Effector memory CD4-positive, alpha-beta T cell (primary cell): ENCODE data around the gene FLT4.

ENCODE experiments used
- DNase-seq, 3 donors: peaks; one replicate each; pipeline ENCODE4 v3.0.0-alpha.2; 2020
- H3K27ac ChIP-seq: 2 replicates; pipeline ENCODE4 v1.7.0; 2013; ENCODE audit warnings: mild to moderate bottlenecking, low read length, moderate library complexity; ENCODE audit not compliant: insufficient read depth, poor library complexity, severe bottlenecking
- H3K27me3 ChIP-seq: replicated peaks from 2 replicates; pipeline ENCODE4 v1.7.0; 2013; ENCODE audit warnings: mild to moderate bottlenecking, low read length; ENCODE audit not compliant: insufficient read depth, control insufficient read depth, poor library complexity, severe bottlenecking
- H3K36me3 ChIP-seq: 2 replicates; pipeline ENCODE4 v1.7.0; 2013; ENCODE audit warnings: mild to moderate bottlenecking, low read length, moderate library complexity; ENCODE audit not compliant: control insufficient read depth, insufficient read depth
- H3K4me1 ChIP-seq: 2 replicates; pipeline ENCODE4 v1.7.0; 2013; ENCODE audit warnings: low read length, mild to moderate bottlenecking; ENCODE audit not compliant: control insufficient read depth, insufficient read depth, poor library complexity, severe bottlenecking
- H3K4me3 ChIP-seq: 2 replicates; pipeline ENCODE4 v1.7.0; 2013; ENCODE audit warnings: low read length, low read depth, mild to moderate bottlenecking; ENCODE audit not compliant: insufficient read depth, poor library complexity, severe bottlenecking
- H3K9me3 ChIP-seq: 2 replicates; pipeline ENCODE4 v1.7.0; 2013; ENCODE audit warnings: mild to moderate bottlenecking, low read length, moderate library complexity; ENCODE audit not compliant: control insufficient read depth

The FLT4 gene

DNA sequence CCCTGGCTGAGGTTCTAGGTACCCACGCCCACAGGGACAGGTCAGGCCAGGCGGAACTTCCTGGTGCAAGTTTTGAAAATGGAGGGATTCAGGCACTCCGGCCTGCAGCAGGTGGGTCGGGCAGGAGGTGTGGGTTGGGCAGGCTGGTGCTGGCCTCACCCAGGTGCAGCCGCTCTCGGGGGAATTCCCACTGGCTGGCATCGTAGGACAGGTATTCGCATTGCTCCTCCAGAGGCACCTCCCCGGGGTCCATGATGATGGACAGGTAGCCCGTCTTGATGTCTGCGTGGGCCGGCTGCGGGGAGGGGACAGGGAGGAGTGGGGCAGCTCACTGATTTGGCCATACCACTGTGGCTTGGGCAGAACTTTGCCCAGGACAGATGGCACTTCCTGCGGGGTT is 29.4 kb downstream of the FLT4 start:
- Histone ChIP-seq H3K36me3 (no peaks in the 10 kb centered on the region), H3K27ac (no peak overlapping the region), H3K4me3 (no peak overlapping the region), H3K27me3 (no peaks in the 10 kb centered on the region), H3K9me3 (no peaks in the 10 kb centered on the region), H3K4me1 (no peaks in the 10 kb centered on the region)
- DNase-seq = no peak

DNA sequence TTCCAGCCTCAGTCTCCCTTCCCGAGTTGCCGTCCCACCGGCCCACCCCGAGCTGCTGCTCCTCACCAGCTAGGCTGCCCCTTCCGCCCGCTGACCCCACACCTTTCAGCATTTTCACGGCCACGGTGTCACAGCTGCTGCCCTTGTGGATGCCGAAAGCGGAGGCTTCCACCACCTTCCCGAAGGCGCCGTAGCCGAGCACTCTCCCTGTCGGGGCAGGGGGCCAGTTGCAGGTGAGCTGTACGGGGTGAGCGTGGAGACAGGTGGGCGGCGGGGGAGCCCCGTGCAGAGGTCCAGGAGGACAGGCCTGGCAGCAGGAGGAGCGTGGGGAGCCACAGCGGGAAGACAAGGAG is 29.9 kb downstream of the FLT4 start:
- Histone ChIP-seq H3K4me3 (no peak overlapping the region), H3K9me3 (no peaks in the 10 kb centered on the region), H3K27ac (no peak overlapping the region), H3K36me3 (no peaks in the 10 kb centered on the region), H3K27me3 (no peaks in the 10 kb centered on the region), H3K4me1 (no peaks in the 10 kb centered on the region)
- no peak for DNase-seq

DNA sequence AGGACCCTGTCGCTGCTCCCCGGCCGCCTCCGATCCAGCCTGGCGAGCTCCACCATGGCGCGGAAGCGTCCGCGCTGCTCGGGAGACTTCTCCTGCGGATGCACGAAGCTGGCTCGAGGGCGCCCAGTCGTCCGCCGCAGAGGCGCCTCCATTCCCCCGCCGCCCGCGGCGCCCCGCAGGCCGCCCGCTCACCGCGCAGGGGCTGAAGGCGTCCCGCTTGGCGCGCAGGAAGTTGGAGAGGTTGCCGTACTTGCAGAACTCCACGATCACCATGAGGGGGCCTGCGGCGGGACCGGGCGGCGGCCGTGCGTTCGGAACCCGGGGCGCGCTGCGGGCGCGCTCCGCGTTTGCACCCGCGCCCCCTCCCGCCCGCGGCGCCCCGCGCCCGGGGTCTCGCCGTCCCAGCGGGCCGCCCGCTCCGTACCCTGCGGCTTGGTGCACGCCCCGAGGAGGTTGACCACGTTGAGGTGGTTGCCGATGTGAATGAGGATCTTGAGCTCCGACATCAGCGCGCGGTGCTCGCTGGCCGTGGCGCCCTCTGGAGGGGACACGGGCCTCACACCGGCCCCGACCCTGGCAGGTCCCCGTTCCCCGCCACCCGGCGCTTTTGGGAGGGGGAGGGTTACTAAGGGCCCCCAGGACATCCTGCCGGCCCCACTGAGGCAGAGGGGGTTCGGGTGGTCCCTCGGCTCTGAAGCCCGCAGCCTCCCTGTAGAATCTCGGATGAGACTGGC is 30.4 kb downstream of the FLT4 start:
- Histone ChIP-seq H3K4me1 (no peaks in the 10 kb centered on the region), H3K36me3 (no peaks in the 10 kb centered on the region), H3K27me3 (no peaks in the 10 kb centered on the region), H3K4me3 (no peak overlapping the region), H3K27ac (no peak overlapping the region), H3K9me3 (no peaks in the 10 kb centered on the region)
- no peak for DNase-seq

GRCh38 chr5:180618487-180618828 is 30.9 kb downstream of the FLT4 start:
- no peak overlapping the region for H3K4me3 ChIP-seq
- no peak for DNase-seq
- H3K9me3 ChIP-seq = no peaks in the 10 kb centered on the region
- H3K36me3 ChIP-seq = no peaks in the 10 kb centered on the region
- no peaks in the 10 kb centered on the region for H3K4me1 ChIP-seq
- H3K27ac ChIP-seq = no peak overlapping the region
- H3K27me3 ChIP-seq = no peaks in the 10 kb centered on the region

DNA sequence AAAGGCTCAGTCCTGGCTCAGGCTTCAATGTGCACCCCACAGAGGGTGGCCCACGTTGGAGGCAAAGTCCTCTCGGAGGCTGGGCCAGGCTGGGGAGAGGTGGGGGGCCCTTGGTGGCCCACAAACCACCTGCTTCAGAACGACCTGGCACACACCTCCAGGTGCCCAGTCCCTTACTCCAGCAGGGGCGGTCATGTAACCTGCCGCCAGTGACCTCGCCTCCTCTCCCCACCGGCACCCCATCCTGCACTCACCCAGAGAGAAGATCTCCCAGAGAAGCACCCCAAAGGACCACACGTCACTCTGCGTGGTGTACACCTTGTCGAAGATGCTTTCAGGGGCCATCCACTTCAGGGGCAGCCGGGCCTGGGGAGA is 35.6 kb downstream of the FLT4 start:
- no peaks in the 10 kb centered on the region for H3K9me3 ChIP-seq
- H3K4me1 ChIP-seq = no peaks in the 10 kb centered on the region
- H3K36me3 ChIP-seq = no peaks in the 10 kb centered on the region
- H3K4me3 ChIP-seq = no peak overlapping the region
- no peak overlapping the region for H3K27ac ChIP-seq
- no peak for DNase-seq
- H3K27me3 ChIP-seq = no peaks in the 10 kb centered on the region

DNA sequence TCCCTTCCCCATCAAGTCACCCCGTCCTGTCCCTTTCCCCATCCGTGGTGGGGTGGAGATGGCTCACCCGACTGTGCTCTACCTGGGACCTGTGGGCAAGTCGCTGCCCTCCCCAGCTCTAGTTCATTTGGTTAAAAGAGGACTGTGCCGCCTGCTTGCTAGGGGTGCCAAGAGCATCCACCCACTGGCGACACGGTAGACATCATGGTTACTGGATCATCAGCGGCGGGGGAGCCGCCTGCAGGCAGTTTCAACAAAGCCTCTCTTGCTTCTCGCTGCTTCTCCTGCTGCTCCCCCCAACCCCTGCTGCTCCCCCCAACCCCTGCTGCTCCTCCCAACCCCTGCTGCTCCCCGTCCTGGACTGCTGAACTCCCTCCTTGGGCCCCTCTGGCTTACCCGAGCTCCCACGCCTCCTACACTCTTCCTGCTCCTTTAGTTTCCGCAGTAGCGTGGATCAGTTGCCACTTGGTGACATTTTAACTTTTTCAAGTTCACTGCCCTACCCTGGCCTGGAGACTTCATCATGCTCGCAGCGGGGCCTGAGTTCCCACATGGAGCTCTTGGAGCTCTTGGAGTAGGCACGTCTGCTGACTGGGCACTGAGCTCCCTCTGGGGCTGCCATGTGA is 36.1 kb downstream of the FLT4 start:
- H3K36me3 ChIP-seq = no peaks in the 10 kb centered on the region
- H3K27me3 ChIP-seq = no peaks in the 10 kb centered on the region
- DNase-seq = no peak
- no peaks in the 10 kb centered on the region for H3K4me1 ChIP-seq
- H3K9me3 ChIP-seq = no peaks in the 10 kb centered on the region
- H3K4me3 ChIP-seq = no peak overlapping the region
- H3K27ac ChIP-seq = no peak overlapping the region

- DNase-seq = no peak
- no peak overlapping the region for H3K4me3 ChIP-seq
- H3K9me3 ChIP-seq = no peaks in the 10 kb centered on the region
- no peaks in the 10 kb centered on the region for H3K36me3 ChIP-seq
- no peaks in the 10 kb centered on the region for H3K27me3 ChIP-seq
- H3K27ac ChIP-seq = no peak overlapping the region
- no peaks in the 10 kb centered on the region for H3K4me1 ChIP-seq
These were observed 36.7 kb downstream of the FLT4 start for GRCh38 chr5:180612683-180613082.

- H3K27me3 ChIP-seq = no peaks in the 10 kb centered on the region
- H3K9me3 ChIP-seq = no peaks in the 10 kb centered on the region
- no peaks in the 10 kb centered on the region for H3K4me1 ChIP-seq
- no peaks in the 10 kb centered on the region for H3K36me3 ChIP-seq
- H3K27ac ChIP-seq = no peak overlapping the region
- no peak overlapping the region for H3K4me3 ChIP-seq
- no peak for DNase-seq
These were observed 38.1 kb downstream of the FLT4 start for GRCh38 chr5:180611140-180611850.

- no peak for DNase-seq
- Histone ChIP-seq H3K27ac (no peak overlapping the region), H3K36me3 (no peaks in the 10 kb centered on the region), H3K9me3 (no peaks in the 10 kb centered on the region), H3K4me3 (no peak overlapping the region), H3K27me3 (no peaks in the 10 kb centered on the region), H3K4me1 (no peaks in the 10 kb centered on the region)
These were observed 39.4 kb downstream of the FLT4 start for GRCh38 chr5:180609817-180610550.

- H3K27ac ChIP-seq = no peak overlapping the region
- no peak for DNase-seq
- H3K36me3 ChIP-seq = no peaks in the 10 kb centered on the region
- no peaks in the 10 kb centered on the region for H3K9me3 ChIP-seq
- H3K27me3 ChIP-seq = no peaks in the 10 kb centered on the region
- H3K4me3 ChIP-seq = no peak overlapping the region
- H3K4me1 ChIP-seq = no peaks in the 10 kb centered on the region
These were observed 40.0 kb downstream of the FLT4 start for GRCh38 chr5:180609386-180609785.
